ENCODE measurements around the gene ROBO1.
A peak's percentile ranks its signal among the peaks of the same experiment; 100 is the strongest.

ROBO1 gene

GRCh38 chr3:78856164-78856563 lies 911.6 kb downstream of the ROBO1 start:
- Mint-ChIP-seq H3K4me1 (no peaks in the 10 kb centered on the region), H3K9me3 (peaks cover 12% of the 10 kb centered on the region), H3K27me3 (no peaks in the 10 kb centered on the region), H3K27ac (no peak overlapping the region), H3K36me3 (ENCODE audit: low read depth) (no peaks in the 10 kb centered on the region), H3K4me3 (no peak overlapping the region)
- ATAC-seq: no peak
- DNase-seq: no peak

- peaks cover 7% of the 10 kb centered on the region for H3K9me3 Mint-ChIP-seq
- ATAC-seq (no peak), DNase-seq (no peak)
- no peaks in the 10 kb centered on the region for H3K36me3 Mint-ChIP-seq (ENCODE audit: low read depth)
- no peaks in the 10 kb centered on the region for H3K4me1 Mint-ChIP-seq
- no peak overlapping the region for H3K4me3 Mint-ChIP-seq
- no peak overlapping the region for H3K27ac Mint-ChIP-seq
- no peaks in the 10 kb centered on the region for H3K27me3 Mint-ChIP-seq
Measured at GRCh38 chr3:78855190-78855589, 912.6 kb downstream of the ROBO1 start.

- ATAC-seq: no peak
- DNase-seq: no peak
- H3K4me1 Mint-ChIP-seq: no peaks in the 10 kb centered on the region
- H3K4me3 Mint-ChIP-seq: no peak overlapping the region
- H3K27me3 Mint-ChIP-seq: no peaks in the 10 kb centered on the region
- no peaks in the 10 kb centered on the region for H3K36me3 Mint-ChIP-seq (ENCODE audit: low read depth)
- H3K27ac Mint-ChIP-seq: no peak overlapping the region
- no peaks in the 10 kb centered on the region for H3K9me3 Mint-ChIP-seq
Measured at GRCh38 chr3:78848392-78849288, 919.2 kb downstream of the ROBO1 start.

GRCh38 chr3:78847603-78848002 lies 920.2 kb downstream of the ROBO1 start:
- Mint-ChIP-seq H3K4me1 (no peaks in the 10 kb centered on the region), H3K9me3 (no peaks in the 10 kb centered on the region), H3K4me3 (no peak overlapping the region), H3K36me3 (ENCODE audit: low read depth) (no peaks in the 10 kb centered on the region), H3K27ac (no peak overlapping the region), H3K27me3 (no peaks in the 10 kb centered on the region)
- ATAC-seq (no peak), DNase-seq (no peak)

GRCh38 chr3:78847203-78847602 lies 920.6 kb downstream of the ROBO1 start:
- DNase-seq: no peak
- no peaks in the 10 kb centered on the region for H3K9me3 Mint-ChIP-seq
- H3K27me3 Mint-ChIP-seq: no peaks in the 10 kb centered on the region
- no peaks in the 10 kb centered on the region for H3K4me1 Mint-ChIP-seq
- H3K4me3 Mint-ChIP-seq: no peak overlapping the region
- no peaks in the 10 kb centered on the region for H3K36me3 Mint-ChIP-seq (ENCODE audit: low read depth)
- no peak overlapping the region for H3K27ac Mint-ChIP-seq
- no peak for ATAC-seq

GRCh38 chr3:78846718-78847117 lies 921.1 kb downstream of the ROBO1 start:
- Mint-ChIP-seq H3K9me3 (no peaks in the 10 kb centered on the region), H3K4me1 (no peaks in the 10 kb centered on the region), H3K27ac (no peak overlapping the region), H3K27me3 (no peaks in the 10 kb centered on the region), H3K36me3 (ENCODE audit: low read depth) (no peaks in the 10 kb centered on the region), H3K4me3 (no peak overlapping the region)
- DNase-seq (no peak), ATAC-seq (no peak)

- Mint-ChIP-seq H3K4me3 (no peak overlapping the region), H3K9me3 (no peaks in the 10 kb centered on the region), H3K4me1 (no peaks in the 10 kb centered on the region), H3K27me3 (no peaks in the 10 kb centered on the region), H3K36me3 (ENCODE audit: low read depth) (no peaks in the 10 kb centered on the region), H3K27ac (no peak overlapping the region)
- DNase-seq (no peak), ATAC-seq (no peak)
Measured at GRCh38 chr3:78845605-78846004, 922.2 kb downstream of the ROBO1 start.

- Mint-ChIP-seq H3K27me3 (no peaks in the 10 kb centered on the region), H3K9me3 (peaks cover 4% of the 10 kb centered on the region), H3K27ac (no peak overlapping the region), H3K4me1 (no peaks in the 10 kb centered on the region), H3K4me3 (no peak overlapping the region), H3K36me3 (ENCODE audit: low read depth) (no peaks in the 10 kb centered on the region)
- DNase-seq (no peak), ATAC-seq (no peak)
Measured at GRCh38 chr3:78844307-78844706, 923.5 kb downstream of the ROBO1 start.

GRCh38 chr3:78839693-78840092 lies 928.1 kb downstream of the ROBO1 start:
- H3K9me3 Mint-ChIP-seq: peaks cover 4% of the 10 kb centered on the region
- no peak overlapping the region for H3K4me3 Mint-ChIP-seq

GRCh38 chr3:78838362-78838761 lies 929.4 kb downstream of the ROBO1 start:
- Mint-ChIP-seq H3K9me3 (peaks cover 4% of the 10 kb centered on the region), H3K36me3 (ENCODE audit: low read depth) (no peaks in the 10 kb centered on the region), H3K4me3 (no peak overlapping the region), H3K27ac (no peak overlapping the region), H3K27me3 (no peaks in the 10 kb centered on the region), H3K4me1 (no peaks in the 10 kb centered on the region)
- no peak for DNase-seq
- no peak for ATAC-seq

More at GRCh38 chr3:78839693-78840092, 928.1 kb downstream of the ROBO1 start:
- no peaks in the 10 kb centered on the region for H3K36me3 Mint-ChIP-seq (ENCODE audit: low read depth)
- H3K27me3 Mint-ChIP-seq: no peaks in the 10 kb centered on the region
- no peak overlapping the region for H3K27ac Mint-ChIP-seq
- no peaks in the 10 kb centered on the region for H3K4me1 Mint-ChIP-seq
- DNase-seq: no peak
- no peak for ATAC-seq

GRCh38 chr3:78834910-78835309 lies 932.9 kb downstream of the ROBO1 start:
- H3K36me3 Mint-ChIP-seq (ENCODE audit: low read depth): no peaks in the 10 kb centered on the region
- ATAC-seq (no peak), DNase-seq (no peak)
- H3K27ac Mint-ChIP-seq: no peak overlapping the region
- no peak overlapping the region for H3K4me3 Mint-ChIP-seq
- peaks cover 8% of the 10 kb centered on the region for H3K9me3 Mint-ChIP-seq
- no peaks in the 10 kb centered on the region for H3K4me1 Mint-ChIP-seq
- H3K27me3 Mint-ChIP-seq: no peaks in the 10 kb centered on the region

- no peak overlapping the region for H3K27ac Mint-ChIP-seq
- H3K9me3 Mint-ChIP-seq: peaks cover 8% of the 10 kb centered on the region
- DNase-seq (no peak), ATAC-seq (no peak)
- no peaks in the 10 kb centered on the region for H3K36me3 Mint-ChIP-seq (ENCODE audit: low read depth)
- H3K4me3 Mint-ChIP-seq: no peak overlapping the region
- H3K27me3 Mint-ChIP-seq: no peaks in the 10 kb centered on the region
- H3K4me1 Mint-ChIP-seq: no peaks in the 10 kb centered on the region
Measured at GRCh38 chr3:78832785-78833204, 935.0 kb downstream of the ROBO1 start.

- no peak overlapping the region for H3K4me3 Mint-ChIP-seq
- H3K9me3 Mint-ChIP-seq: peaks cover 8% of the 10 kb centered on the region
- no peaks in the 10 kb centered on the region for H3K36me3 Mint-ChIP-seq (ENCODE audit: low read depth)
- peak; percentile 59 for ATAC-seq
- H3K27me3 Mint-ChIP-seq: no peaks in the 10 kb centered on the region
- DNase-seq: no peak
- no peaks in the 10 kb centered on the region for H3K4me1 Mint-ChIP-seq
- H3K27ac Mint-ChIP-seq: no peak overlapping the region
Measured at GRCh38 chr3:78831446-78831972, 936.3 kb downstream of the ROBO1 start.

GRCh38 chr3:78830470-78830869 lies 937.3 kb downstream of the ROBO1 start:
- no peak for DNase-seq
- peaks cover 8% of the 10 kb centered on the region for H3K9me3 Mint-ChIP-seq
- no peaks in the 10 kb centered on the region for H3K4me1 Mint-ChIP-seq
- H3K27me3 Mint-ChIP-seq: no peaks in the 10 kb centered on the region
- ATAC-seq: no peak
- no peak overlapping the region for H3K27ac Mint-ChIP-seq
- no peak overlapping the region for H3K4me3 Mint-ChIP-seq
- H3K36me3 Mint-ChIP-seq (ENCODE audit: low read depth): no peaks in the 10 kb centered on the region

GRCh38 chr3:78827618-78828017 lies 940.2 kb downstream of the ROBO1 start:
- no peak for ATAC-seq
- Mint-ChIP-seq H3K27me3 (no peaks in the 10 kb centered on the region), H3K4me3 (no peak overlapping the region)

More at GRCh38 chr3:78827618-78828017, 940.2 kb downstream of the ROBO1 start:
- no peaks in the 10 kb centered on the region for H3K36me3 Mint-ChIP-seq (ENCODE audit: low read depth)
- no peaks in the 10 kb centered on the region for H3K4me1 Mint-ChIP-seq
- H3K9me3 Mint-ChIP-seq: peaks cover 8% of the 10 kb centered on the region
- no peak overlapping the region for H3K27ac Mint-ChIP-seq
- no peak for DNase-seq
